ENCODE results near the gene EXOC1.

- TF ChIP-seq POLR2AphosphoS5 (IDR thresholded peaks at IDR 0.05; ENCODE audit: low read depth, low read length) (no peak), POLR2A (IDR thresholded peaks at IDR 0.05; ENCODE audit: low read depth, low read length) (no peak), TAF1 (IDR thresholded peaks at IDR 0.05; ENCODE audit: borderline replicate concordance, low read depth, low read length) (no peak)
These were observed 12.5 kb upstream of the EXOC1 start for GRCh38 chr4:55840956-55841355.
